K562 (cell line): Measurements from ENCODE around the gene EXOSC1. TPM values are rescaled to one million over a fixed set of nuclear protein-coding genes. Genes with fewer than 3 reads are reported as not detected.

Source experiments
- ARID3B ChIP-seq: fragments of 250-450 bp; sonication (Bioruptor Pico); IDR thresholded peaks from 2 replicates; pipeline ENCODE4 v1.4.0; 2020; ENCODE audit warnings: borderline replicate concordance
- CBFA2T2 ChIP-seq: fragments of 450-650 bp; conservative IDR thresholded peaks from 2 replicates; pipeline ENCODE4 v1.6.1; 2017; ENCODE audit warnings: mild to moderate bottlenecking
- ETS1 ChIP-seq: conservative IDR thresholded peaks from 2 replicates; pipeline ENCODE4 v1.6.1; 2011; ENCODE audit warnings: low read depth, mild to moderate bottlenecking, low read length; ENCODE audit not compliant: control insufficient read depth
- HOXB6 ChIP-seq: fragments of 250-450 bp; sonication (Bioruptor Pico); IDR thresholded peaks from 2 replicates; pipeline ENCODE4 v1.5.1; 2022; ENCODE audit warnings: mild to moderate bottlenecking, borderline replicate concordance
- KDM1A ChIP-seq, 2 experiments: fragments of 450-650 bp; IDR thresholded peaks; 2 replicates each; pipeline ENCODE4 v1.6.1; 2016; ENCODE audit warnings: mild to moderate bottlenecking in 2 of 2
- LEF1 ChIP-seq: fragments of 450-650 bp; IDR thresholded peaks from 2 replicates; pipeline ENCODE4 v1.6.1; 2016; ENCODE audit warnings: mild to moderate bottlenecking
- PATZ1 ChIP-seq: fragments of 250-450 bp; sonication (Bioruptor Pico); IDR thresholded peaks from 2 replicates; pipeline ENCODE4 v1.5.0; 2020; ENCODE audit warnings: mild to moderate bottlenecking, borderline replicate concordance
- PKNOX1 ChIP-seq: fragments of 450-650 bp; IDR thresholded peaks from 2 replicates; pipeline ENCODE4 v1.6.1; 2016
- PTTG1 ChIP-seq: fragments of 450-650 bp; IDR thresholded peaks from 2 replicates; pipeline ENCODE4 v1.6.1; 2016; ENCODE audit warnings: low read depth, mild to moderate bottlenecking, missing genetic modification characterization, missing compliant biosample characterization
- RCOR1 ChIP-seq, 2 experiments: IDR thresholded peaks; 2 replicates each; pipeline ENCODE4 v1.6.1; 2012; ENCODE audit warnings: low read depth in 2 of 2, low read length in 2 of 2, borderline replicate concordance in 1 of 2, improper control_type of control experiment in 1 of 2
- SLC30A9 ChIP-seq: fragments of 250-450 bp; sonication (Bioruptor Pico); IDR thresholded peaks from 2 replicates; pipeline ENCODE4 v1.8.0; 2022; ENCODE audit warnings: mild to moderate bottlenecking, moderate library complexity
- SP1 ChIP-seq: sonication (generic); formaldehyde crosslinking; IDR thresholded peaks from 2 replicates; pipeline ENCODE4 v1.8.1; 2022; ENCODE audit warnings: mild to moderate bottlenecking, missing genetic modification reagents
- SRSF3 ChIP-seq: fragments of 200-400 bp; formaldehyde crosslinking; IDR thresholded peaks from 2 replicates; pipeline ENCODE4 v1.6.1; 2016; ENCODE audit warnings: mild to moderate bottlenecking, low read length, moderate library complexity; ENCODE audit not compliant: insufficient read depth
- XRCC4 ChIP-seq: IDR thresholded peaks from one replicate; pipeline ENCODE4 v1.6.1; 2011; ENCODE audit not compliant: insufficient read depth, insufficient read length; ENCODE audit errors: extremely low read depth
- YY1 ChIP-seq, 3 experiments: IDR thresholded peaks; 2 replicates each; pipeline ENCODE4 v1.6.1; 2011; ENCODE audit warnings: low read length in 2 of 3, mild to moderate bottlenecking in 2 of 3, moderate library complexity in 2 of 3, borderline replicate concordance in 1 of 3, control low read depth in 1 of 3, low read depth in 1 of 3; ENCODE audit not compliant: insufficient read depth in 3 of 3, insufficient replicate concordance in 2 of 3, control insufficient read depth in 1 of 3, insufficient read length in 1 of 3; ENCODE audit errors: extremely low read depth in 1 of 3
- ZBED1 ChIP-seq: IDR thresholded peaks from 2 replicates; pipeline ENCODE4 v1.6.1; 2014
- ZBTB17 ChIP-seq: fragments of 450-650 bp; formaldehyde crosslinking; IDR thresholded peaks from 2 replicates; pipeline ENCODE4 v1.4.0; 2020; ENCODE audit warnings: mild to moderate bottlenecking
- ZNF140 ChIP-seq: fragments of 250-450 bp; sonication (Bioruptor Pico); IDR thresholded peaks from 2 replicates; pipeline ENCODE4 v1.8.0; 2021; ENCODE audit warnings: moderate library complexity, mild to moderate bottlenecking, inconsistent platforms
- ZNF184 ChIP-seq: sonication (generic); formaldehyde crosslinking; IDR thresholded peaks from 2 replicates; pipeline ENCODE4 v1.5.0; 2020; ENCODE audit warnings: missing genetic modification reagents
- ZNF232 ChIP-seq: sonication (generic); formaldehyde crosslinking; IDR thresholded peaks from 2 replicates; pipeline ENCODE4 v1.8.0; 2022; ENCODE audit warnings: mild to moderate bottlenecking, missing genetic modification reagents
- ZNF274 ChIP-seq: IDR thresholded peaks from 2 replicates; pipeline ENCODE4 v1.6.1; 2011; ENCODE audit warnings: low read depth, mild to moderate bottlenecking, low read length, moderate library complexity, borderline replicate concordance
- ZSCAN29 ChIP-seq: fragments of 450-650 bp; IDR thresholded peaks from 2 replicates; pipeline ENCODE4 v1.6.1; 2017
- polyA plus RNA-seq, 8 experiments: library from polyadenylated mRNA; depleted of rRNA in 4 of 8; stranded (reverse) in 5 of 8; unstranded in 3 of 8; fragments of >200 nt; fragmentation: Nextera tagmentation in 2 of 8; fragmentation: Illumina TruSeq in 1 of 8; extraction: Ambion mirVana in 2 of 8; extraction: Trizol in 1 of 8; gene quantifications; 2 replicates each; pipeline versions ENCODE4 v1.2.1 to v1.2.3, GENCODE V29; 2011 to 2014; ENCODE audit warnings: inconsistent platforms in 1 of 8, missing spikeins in 1 of 8
- total RNA-seq, 7 experiments: library from RNA; depleted of rRNA in 6 of 7; stranded (reverse); fragments of >200 nt in 6 of 7; fragmentation: Illumina TruSeq in 2 of 7; extraction: Trizol in 2 of 7; gene quantifications; 2 replicates each; pipeline versions ENCODE4 v1.2.1 to v1.2.3, GENCODE V29; 2011 to 2021; ENCODE audit warnings: low replicate concordance in 1 of 7

The EXOSC1 gene
- total and polyA plus RNA-seq, 9 of the 15 experiments (the other 6 are each of a cell fraction or from before 2014, with no cell fraction given), result 44.3 to 117 (median 67.0) TPM

GRCh38 chr10:97445722-97446639 lies at the start of gene EXOSC1, which contains the start of gene ZDHHC16 (continued):
- TF ChIP-seq ARID3B (CRISPR knock-in tag), result no peak
- no peak for TF ChIP-seq PATZ1
- no peak for TF ChIP-seq ZNF184 (CRISPR knock-in tag)
- TF ChIP-seq ETS1, result peak; percentile 82; the same call in 1 of the 2 replicates
- TF ChIP-seq SP1 (CRISPR knock-in tag), result no peak
- no peak for TF ChIP-seq RCOR1 (IDR thresholded peaks at IDR 0.05; ENCODE audit: borderline replicate concordance in 1 of 2, low read depth in 2 of 2, low read length in 2 of 2)
- TF ChIP-seq XRCC4, result no peak
- TF ChIP-seq ZBED1, result no peak
- TF ChIP-seq SLC30A9, result no peak
- TF ChIP-seq KDM1A (IDR thresholded peaks at IDR 0.05), result no peak
- TF ChIP-seq ZNF274, result no peak
- TF ChIP-seq ZNF140 (CRISPR knock-in tag), result no peak
- TF ChIP-seq ZNF232 (CRISPR knock-in tag), result no peak
- no peak for TF ChIP-seq LEF1
- TF ChIP-seq ZSCAN29, result no peak
- TF ChIP-seq SRSF3, result no peak
- TF ChIP-seq PKNOX1, result 0 out of 2 replicates have a peak, but pooled peaks have one; percentile 20
- TF ChIP-seq YY1 (IDR thresholded peaks at IDR 0.05; ENCODE audit: borderline replicate concordance in 1 of 3, control insufficient read depth in 1 of 3, extremely low read depth in 1 of 3, insufficient read depth in 3 of 3, insufficient read length in 1 of 3, insufficient replicate concordance in 2 of 3, low read depth in 1 of 3, low read length in 2 of 3), result peak; percentile 42 to 93 (median 83)
- TF ChIP-seq PTTG1 (tag), result no peak
- no peak for TF ChIP-seq CBFA2T2
- no peak for TF ChIP-seq HOXB6 (CRISPR knock-in tag)
- TF ChIP-seq ZBTB17 (CRISPR knock-in tag), result no peak
